ENCODE results near the gene IL2RG. TPM values are rescaled to one million over a fixed set of nuclear protein-coding genes. Genes with fewer than 3 reads are reported as not detected.

Gene IL2RG
- total RNA-seq: 0.36 TPM in 1 of 2 replicates, not detected in the other

DNA sequence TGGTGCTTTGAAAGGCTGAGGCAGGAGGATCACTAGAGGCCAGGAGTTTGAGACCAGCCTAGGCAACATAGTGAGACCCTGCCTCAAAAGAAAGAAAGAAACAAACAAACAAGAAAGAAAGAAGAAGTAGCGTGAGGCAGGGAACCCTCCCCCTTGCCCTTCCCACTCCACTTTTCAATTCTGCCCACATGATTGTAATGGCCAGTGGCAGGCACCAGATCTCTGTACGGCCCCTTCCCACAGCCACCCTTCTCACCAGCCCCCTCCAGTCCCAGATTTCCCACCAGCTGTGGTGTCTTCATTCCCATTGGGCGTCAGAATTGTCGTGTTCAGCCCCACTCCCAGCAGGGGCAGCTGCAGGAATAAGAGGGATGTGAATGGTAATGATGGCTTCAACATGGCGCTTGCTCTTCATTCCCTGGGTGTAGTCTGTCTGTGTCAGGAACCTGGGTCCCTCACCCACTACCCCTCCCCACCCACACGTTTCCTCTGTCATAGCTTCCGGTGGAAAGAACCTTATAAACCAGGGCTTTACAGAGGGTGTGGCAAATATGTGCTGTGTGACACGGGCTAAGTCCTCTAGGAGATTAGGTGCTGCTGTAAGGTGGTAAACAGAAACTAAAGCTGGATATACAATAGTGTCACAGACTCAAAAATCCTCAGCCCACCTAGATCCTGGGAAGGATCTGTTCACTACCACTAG, at the start of gene IL2RG:
Gene IL2RG (minus strand): TSS at position 437 of the 703 bp plus-strand sequence. CDS start 38 bp downstream, at position 399.

DNA sequence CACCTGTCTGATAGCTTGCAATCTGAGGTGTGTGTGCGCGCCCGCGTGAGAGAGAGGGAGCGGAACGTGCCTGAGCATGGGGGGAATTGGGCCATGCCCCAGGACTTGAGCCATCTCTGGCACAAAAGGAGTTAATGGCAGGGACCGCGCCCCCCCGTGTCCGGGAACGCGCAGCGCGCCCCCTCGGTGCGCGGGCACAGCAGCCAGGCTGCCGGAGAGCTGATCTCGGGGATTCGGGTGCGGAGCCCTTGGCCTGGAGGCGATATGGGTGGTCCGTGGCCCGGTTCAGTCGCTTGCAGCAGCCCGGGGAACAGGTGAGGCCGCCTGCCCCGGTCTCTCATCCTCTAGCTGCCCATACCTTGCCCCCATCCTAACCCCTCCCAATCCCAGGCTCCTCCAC, 33.3 kb upstream of the IL2RG start, which contains the start of gene NLGN3:
Gene NLGN3 (plus strand): TSS at position 191 of the 400 bp plus-strand sequence. CDS start 2,909 bp downstream, outside the sequence.

DNA sequence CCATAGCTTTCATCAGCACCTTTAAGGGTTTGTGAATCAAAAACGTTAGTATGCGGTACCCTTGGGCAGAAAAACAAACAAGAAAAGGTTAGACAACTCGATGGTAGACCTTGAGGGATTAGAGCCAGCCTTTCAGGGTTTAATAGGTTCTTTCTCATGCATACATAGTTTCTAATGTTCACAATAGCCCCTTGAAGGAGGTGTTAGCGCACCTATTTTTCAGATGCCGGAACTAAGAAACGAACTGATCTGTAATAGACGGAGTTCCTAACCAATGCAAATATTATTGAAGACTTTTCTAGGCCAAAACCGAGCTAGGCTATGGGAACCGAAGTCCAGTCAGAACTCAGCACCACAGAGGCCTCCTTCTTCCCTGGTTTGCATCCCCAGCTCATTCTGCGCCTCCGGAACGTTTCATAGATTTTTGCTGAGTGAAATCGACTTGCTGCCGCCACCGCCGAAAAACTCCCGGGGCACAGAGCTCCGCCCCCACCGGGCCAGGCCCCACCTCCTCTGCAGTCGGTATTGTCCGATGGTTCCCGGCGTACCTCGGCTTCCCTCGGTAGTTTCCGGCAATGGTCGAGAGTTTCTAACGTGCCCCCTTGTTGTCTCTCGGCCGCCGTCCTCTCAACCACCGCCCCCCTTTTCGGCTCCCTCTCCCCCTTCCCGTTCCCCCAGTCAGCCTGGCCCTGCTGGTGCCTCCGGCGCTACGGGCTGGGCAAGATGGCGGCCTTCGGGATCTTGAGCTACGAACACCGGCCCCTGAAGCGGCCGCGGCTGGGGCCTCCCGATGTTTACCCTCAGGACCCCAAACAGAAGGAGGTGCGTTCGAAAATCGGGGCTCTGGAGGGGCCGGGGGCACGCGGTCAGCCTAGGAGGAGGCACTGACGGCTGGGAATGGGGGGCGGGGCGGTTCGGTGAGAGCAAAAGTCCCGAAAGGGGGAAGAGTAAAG, 6.9 kb upstream of the IL2RG start, which contains the start of gene MED12:
Gene MED12 (plus strand): TSS at position 565 of the 953 bp plus-strand sequence. CDS start 159 bp downstream, at position 724.

DNA sequence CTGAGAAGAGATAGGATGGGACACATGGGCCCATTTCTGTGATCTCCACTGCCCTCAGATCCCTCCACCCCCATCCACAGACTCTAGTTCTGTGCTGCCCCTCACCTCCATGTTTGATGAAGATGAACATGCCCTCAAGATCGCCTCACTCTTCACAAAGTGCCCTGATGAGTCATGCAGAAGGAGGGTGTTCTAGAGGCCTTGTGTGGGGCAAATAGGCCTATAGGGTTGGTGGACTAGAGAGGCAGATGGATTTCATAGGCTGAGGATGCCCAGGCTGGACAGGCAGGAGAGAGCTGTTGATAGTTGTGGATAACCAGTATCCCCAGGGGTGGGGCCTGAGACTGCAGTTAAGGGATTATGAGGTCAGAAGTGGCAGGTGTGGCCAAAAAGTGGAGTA, 5.0 kb downstream of the IL2RG start, which contains the start of gene CXorf65:
Gene CXorf65 (minus strand): TSS at position 314 of the 400 bp plus-strand sequence. CDS start 184 bp downstream, at position 130.

DNA sequence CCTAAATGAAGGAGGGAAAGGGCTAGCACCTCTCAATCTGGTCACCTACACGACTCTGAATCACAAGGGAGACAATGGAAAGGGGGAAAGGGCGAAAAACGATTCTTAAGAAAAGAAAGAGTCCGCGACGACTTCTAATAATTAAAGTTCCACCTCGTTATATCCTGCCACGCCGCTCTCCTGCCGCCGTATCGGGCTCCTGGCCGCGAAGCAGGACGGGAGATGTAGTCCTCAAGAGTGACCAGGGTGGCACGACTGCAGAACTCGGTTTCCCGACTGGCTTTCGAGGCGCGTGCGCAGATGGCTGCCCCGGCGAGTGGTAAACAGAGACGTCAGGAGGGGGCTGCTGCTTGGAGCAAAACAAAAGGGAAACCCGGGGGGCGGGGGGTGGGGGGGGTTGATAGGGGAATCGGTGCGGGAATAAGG, 15.8 kb downstream of the IL2RG start, which contains the start of gene FOXO4:
Gene FOXO4 (plus strand): TSS at position 297 of the 426 bp plus-strand sequence. CDS start 678 bp downstream, outside the sequence.

DNA sequence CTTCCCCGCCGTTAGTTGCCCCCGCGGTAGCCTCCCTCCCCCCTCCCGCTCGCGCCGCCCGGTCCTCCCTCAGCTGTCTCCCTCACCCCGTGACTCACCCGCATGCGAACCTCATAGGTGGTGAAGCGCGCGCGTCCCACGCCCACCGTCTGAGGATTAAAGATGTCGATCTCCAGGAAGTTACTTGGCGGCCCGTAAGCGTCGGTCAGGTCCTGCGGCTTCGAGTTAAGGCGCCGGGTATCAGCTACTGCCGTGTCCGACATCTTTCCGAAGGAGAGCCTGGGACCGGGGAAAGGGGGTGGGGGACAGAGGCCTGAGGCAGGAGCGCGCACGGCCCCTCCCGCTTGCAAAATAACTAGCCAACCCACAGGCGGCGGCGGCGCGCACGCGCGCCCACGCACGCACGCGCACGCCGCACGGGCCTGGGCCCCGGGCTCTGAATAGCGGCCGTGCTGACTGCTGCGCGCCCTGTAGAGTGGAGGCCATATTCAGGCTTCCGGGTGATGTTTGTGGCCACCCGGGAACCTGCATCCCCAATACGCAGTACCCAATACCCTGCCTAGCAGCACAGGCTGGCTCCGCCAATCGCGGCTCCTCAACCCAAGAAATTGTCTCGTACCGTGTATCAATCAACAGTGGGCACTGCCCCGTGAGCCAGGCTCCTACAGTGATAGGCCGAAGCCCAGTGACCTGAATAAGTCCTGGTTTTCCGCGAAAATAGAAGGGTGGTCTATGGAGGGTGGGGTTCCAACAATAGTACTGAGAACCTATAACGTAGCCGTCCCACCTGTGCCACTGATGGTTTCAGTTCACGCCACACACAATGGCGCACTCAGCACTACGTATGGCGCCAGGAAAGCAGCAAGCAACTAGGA, 43.1 kb downstream of the IL2RG start, which contains the start of gene SNX12:
Gene SNX12 (minus strand): TSS at position 291 of the 875 bp plus-strand sequence. CDS start 28 bp downstream, at position 263.

Other genes with a start within 250 kb of the IL2RG start
- gene TEX11, start 202.9 kb downstream of the IL2RG start, total RNA-seq: not detected in 2 replicates
- gene SLC7A3, start 180.5 kb downstream of the IL2RG start, total RNA-seq: not detected in 2 replicates
- gene SNX12, start 43.2 kb downstream of the IL2RG start, total RNA-seq: 53.7 and 77.9 TPM in 2 replicates
- gene FOXO4, start 15.7 kb downstream of the IL2RG start, total RNA-seq: 4.8 and 5.5 TPM in 2 replicates
- gene CXorf65, start 4.8 kb downstream of the IL2RG start, total RNA-seq: not detected in 2 replicates
- gene MED12, start 7.0 kb upstream of the IL2RG start, total RNA-seq: 13.7 and 32.4 TPM in 2 replicates
- gene NLGN3, start 33.3 kb upstream of the IL2RG start, total RNA-seq: under 0.01 and 0.14 TPM in 2 replicates
- gene GJB1, start 111.6 kb upstream of the IL2RG start, total RNA-seq: not detected in 2 replicates
- gene ZMYM3, start 142.6 kb upstream of the IL2RG start, total RNA-seq: 2.7 and 7.8 TPM in 2 replicates
- 297 and 299 TPM in 2 replicates for gene NONO, start 172.1 kb upstream of the IL2RG start, total RNA-seq
- gene ITGB1BP2, start 190.2 kb upstream of the IL2RG start, total RNA-seq: 1.4 and 1.5 TPM in 2 replicates